Progenitor cell of endocrine pancreas (in vitro differentiated cells): ENCODE results near the gene C7orf33. TPM values are rescaled to one million over a fixed set of nuclear protein-coding genes. Genes with fewer than 3 reads are reported as not detected.
"Not testable (repeated sequence)": the region's sequence is repeated elsewhere in the genome, so short reads cannot be mapped to it uniquely, and the experiment has no call there.

ENCODE experiments used
- DNase-seq: peaks from one replicate; pipeline ENCODE4 v3.0.0; 2021; ENCODE audit warnings: low spot score; ENCODE audit not compliant: unreplicated experiment
- H3K27ac Mint-ChIP-seq: 2 replicates; pipeline ENCODE4 v1.8.0; 2021; ENCODE audit warnings: mild to moderate bottlenecking, moderate library complexity, mixed read lengths
- H3K27me3 Mint-ChIP-seq: 2 replicates; pipeline ENCODE4 v1.8.0; 2021; ENCODE audit warnings: mixed read lengths
- H3K36me3 Mint-ChIP-seq: 2 replicates; pipeline ENCODE4 v1.8.0; 2022; ENCODE audit warnings: mixed read lengths; ENCODE audit not compliant: insufficient read depth
- H3K4me1 Mint-ChIP-seq: 2 replicates; pipeline ENCODE4 v1.8.0; 2021; ENCODE audit warnings: low read depth, mixed read lengths
- H3K4me3 Mint-ChIP-seq: 2 replicates; pipeline ENCODE4 v1.8.0; 2021; ENCODE audit warnings: low read depth, mild to moderate bottlenecking, moderate library complexity, mixed read lengths
- H3K9me3 Mint-ChIP-seq: 2 replicates; pipeline ENCODE4 v1.8.0; 2021; ENCODE audit warnings: low read depth, mixed read lengths
- total RNA-seq: library from RNA; stranded (reverse); gene quantifications from 2 replicates; pipeline ENCODE4 v1.2.1, GENCODE V29; 2021
- TF ChIP-seq, protein P1 (sequence below): fragments of 200-600 bp; sonication (generic); IDR thresholded peaks from one replicate; pipeline ENCODE4 v1.5.0; 2021; ENCODE audit warnings: antibody characterized with exemption, mild to moderate bottlenecking; ENCODE audit not compliant: unreplicated experiment

The C7orf33 gene
- total RNA-seq, 1 donor from 2014 or later = not detected

DNA sequence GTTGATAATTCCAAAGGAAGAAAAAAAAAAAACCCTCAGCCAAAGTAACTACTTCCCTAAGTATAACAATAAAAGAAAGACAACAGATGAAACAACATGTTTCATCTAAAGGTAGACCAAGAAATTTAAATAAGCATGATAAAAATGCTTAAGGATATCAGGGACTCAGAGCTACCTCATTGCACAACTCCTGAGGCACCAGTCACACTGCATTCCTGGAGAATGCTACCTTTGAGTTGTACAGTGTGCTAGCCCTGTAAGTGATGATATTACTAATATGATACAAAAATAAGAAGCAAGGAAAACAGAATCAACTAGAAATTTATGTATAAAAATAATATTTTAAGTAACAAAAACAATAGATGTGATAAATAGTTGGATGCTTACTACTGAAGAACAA is 29.5 kb upstream of the C7orf33 start:
- Mint-ChIP-seq H3K36me3 (no peaks in the 10 kb centered on the region), H3K27me3 (peaks cover 19% of the 10 kb centered on the region), H3K4me3 (no peak overlapping the region), H3K4me1 (peaks cover 3% of the 10 kb centered on the region), H3K9me3 (peaks cover 2% of the 10 kb centered on the region), H3K27ac (no peak overlapping the region)
- TF ChIP-seq, protein P1, sequence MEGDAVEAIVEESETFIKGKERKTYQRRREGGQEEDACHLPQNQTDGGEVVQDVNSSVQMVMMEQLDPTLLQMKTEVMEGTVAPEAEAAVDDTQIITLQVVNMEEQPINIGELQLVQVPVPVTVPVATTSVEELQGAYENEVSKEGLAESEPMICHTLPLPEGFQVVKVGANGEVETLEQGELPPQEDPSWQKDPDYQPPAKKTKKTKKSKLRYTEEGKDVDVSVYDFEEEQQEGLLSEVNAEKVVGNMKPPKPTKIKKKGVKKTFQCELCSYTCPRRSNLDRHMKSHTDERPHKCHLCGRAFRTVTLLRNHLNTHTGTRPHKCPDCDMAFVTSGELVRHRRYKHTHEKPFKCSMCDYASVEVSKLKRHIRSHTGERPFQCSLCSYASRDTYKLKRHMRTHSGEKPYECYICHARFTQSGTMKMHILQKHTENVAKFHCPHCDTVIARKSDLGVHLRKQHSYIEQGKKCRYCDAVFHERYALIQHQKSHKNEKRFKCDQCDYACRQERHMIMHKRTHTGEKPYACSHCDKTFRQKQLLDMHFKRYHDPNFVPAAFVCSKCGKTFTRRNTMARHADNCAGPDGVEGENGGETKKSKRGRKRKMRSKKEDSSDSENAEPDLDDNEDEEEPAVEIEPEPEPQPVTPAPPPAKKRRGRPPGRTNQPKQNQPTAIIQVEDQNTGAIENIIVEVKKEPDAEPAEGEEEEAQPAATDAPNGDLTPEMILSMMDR = no peak
- no peak for DNase-seq

DNA sequence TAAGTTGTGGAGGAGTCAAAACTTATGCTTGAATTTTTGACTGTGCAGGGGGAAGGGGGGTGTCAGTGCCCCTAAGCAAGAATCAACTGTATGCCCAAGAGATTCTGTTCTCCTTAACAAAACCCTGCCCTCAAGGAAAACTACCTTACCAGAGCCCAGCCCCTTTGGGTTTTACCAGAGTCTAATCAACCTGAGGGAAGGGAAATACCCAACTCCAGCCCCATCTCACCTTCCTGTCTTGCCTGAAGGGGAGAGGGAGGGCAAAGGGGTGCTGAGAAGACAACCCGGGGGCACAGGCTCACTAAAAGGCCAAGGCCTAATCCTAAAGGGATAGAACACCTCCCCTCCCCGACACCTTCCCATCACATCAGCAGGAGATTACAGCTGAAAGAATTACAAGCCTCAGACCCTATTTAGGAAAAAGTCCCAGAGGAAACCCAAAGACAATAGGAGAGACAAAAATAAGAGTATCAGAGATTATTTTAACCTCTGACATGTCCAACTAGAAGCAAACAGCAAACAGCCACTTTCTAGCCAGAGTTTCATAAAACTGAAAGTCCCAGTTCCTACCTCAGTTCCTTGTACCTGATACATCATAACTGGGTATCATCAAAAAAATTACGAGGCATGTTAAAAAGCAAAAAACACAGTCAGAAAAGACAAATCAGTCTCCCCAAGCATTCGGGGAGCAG is 26.8 kb upstream of the C7orf33 start:
- TF ChIP-seq, protein P1 = no peak
- peaks cover 9% of the 10 kb centered on the region for H3K4me1 Mint-ChIP-seq
- H3K27me3 Mint-ChIP-seq = peaks cover 28% of the 10 kb centered on the region
- H3K27ac Mint-ChIP-seq = no peak overlapping the region
- peaks cover 4% of the 10 kb centered on the region for H3K9me3 Mint-ChIP-seq
- no peaks in the 10 kb centered on the region for H3K36me3 Mint-ChIP-seq
- H3K4me3 Mint-ChIP-seq = no peak overlapping the region
- DNase-seq = no peak

DNA sequence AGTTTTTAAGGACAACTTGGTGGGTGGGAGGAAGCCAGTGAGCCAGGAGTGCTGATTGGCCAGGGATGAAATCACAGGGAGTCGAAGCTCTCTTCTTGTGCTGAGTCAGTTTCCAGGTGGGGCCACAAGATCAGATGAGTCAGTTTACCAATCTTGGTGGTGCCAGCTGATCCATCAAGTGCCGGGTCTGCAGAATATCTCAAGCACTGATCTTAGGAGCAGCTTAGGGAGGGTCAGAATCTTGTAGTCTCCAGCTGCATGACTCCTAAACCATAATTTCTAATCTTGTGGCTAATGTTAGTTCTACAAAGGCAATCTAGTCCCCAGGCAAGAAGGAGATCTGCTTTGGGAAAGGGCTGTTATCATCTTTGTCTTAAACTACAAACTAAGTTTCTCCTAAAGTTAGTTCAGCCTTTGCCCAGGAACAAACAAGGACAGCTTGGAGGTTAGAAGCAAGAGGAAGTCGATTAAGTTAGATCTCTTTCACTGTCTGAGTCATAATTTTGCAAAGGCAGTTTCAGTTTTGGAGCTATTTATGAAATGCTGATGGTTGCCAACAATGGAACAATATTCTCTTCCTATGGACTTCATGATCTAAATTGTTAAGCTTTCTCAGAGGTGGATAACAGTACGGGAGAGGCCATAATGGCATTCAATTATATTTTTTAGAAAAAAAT is 26.2 kb upstream of the C7orf33 start:
- not testable (repeated sequence) for DNase-seq, H3K4me1 Mint-ChIP-seq, H3K27ac Mint-ChIP-seq, H3K9me3 Mint-ChIP-seq, H3K4me3 Mint-ChIP-seq, H3K36me3 Mint-ChIP-seq
- peaks cover 28% of the 10 kb centered on the region for H3K27me3 Mint-ChIP-seq

DNA sequence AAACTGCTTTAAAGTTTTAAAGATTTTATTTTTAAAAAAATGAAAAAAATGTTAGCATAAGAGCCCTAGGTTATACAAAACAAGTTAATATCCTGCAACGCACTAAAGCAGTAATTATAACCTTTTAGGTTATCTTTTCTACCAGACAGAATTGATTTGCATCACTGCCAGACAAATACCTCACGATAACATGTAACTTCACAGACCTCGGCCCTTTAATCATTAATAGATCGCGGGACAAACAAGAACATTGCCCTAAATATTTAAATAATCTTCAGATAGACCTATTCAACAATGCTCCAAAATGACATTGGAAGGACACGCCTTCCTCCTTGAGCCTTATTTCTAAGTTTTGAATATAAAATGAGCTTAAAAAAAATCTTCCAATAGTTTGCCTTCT is 23.8 kb upstream of the C7orf33 start:
- no peaks in the 10 kb centered on the region for H3K36me3 Mint-ChIP-seq
- H3K9me3 Mint-ChIP-seq = peaks cover 4% of the 10 kb centered on the region
- H3K27ac Mint-ChIP-seq = no peak overlapping the region
- H3K4me1 Mint-ChIP-seq = peaks cover 9% of the 10 kb centered on the region
- DNase-seq = no peak
- no peak overlapping the region for H3K4me3 Mint-ChIP-seq
- TF ChIP-seq, protein P1 = no peak
- peaks cover 27% of the 10 kb centered on the region for H3K27me3 Mint-ChIP-seq

DNA sequence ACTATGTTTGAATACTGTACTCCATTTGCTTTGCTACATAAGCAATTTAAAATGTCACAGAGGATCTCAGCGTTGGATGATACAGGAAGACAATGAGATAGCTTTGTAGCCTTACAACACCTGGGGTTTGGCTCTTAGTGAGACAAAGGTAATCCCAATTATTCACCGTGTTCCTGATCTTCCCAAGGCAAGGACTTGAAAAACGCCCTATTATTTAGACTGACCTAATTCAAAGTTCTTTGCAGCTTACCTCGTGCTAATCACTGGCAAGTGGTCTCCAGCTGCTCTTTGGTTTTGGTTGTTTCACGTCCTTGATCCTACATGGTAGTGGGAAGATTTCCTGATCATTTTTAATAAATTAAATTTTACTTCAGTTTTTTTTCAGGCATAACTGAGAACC is 23.0 kb upstream of the C7orf33 start:
- peaks cover 22% of the 10 kb centered on the region for H3K27me3 Mint-ChIP-seq
- H3K4me1 Mint-ChIP-seq = peaks cover 9% of the 10 kb centered on the region
- peaks cover 4% of the 10 kb centered on the region for H3K9me3 Mint-ChIP-seq
- no peak for DNase-seq
- H3K36me3 Mint-ChIP-seq = no peaks in the 10 kb centered on the region
- TF ChIP-seq, protein P1 = no peak
- H3K4me3 Mint-ChIP-seq = no peak overlapping the region
- H3K27ac Mint-ChIP-seq = no peak overlapping the region

DNA sequence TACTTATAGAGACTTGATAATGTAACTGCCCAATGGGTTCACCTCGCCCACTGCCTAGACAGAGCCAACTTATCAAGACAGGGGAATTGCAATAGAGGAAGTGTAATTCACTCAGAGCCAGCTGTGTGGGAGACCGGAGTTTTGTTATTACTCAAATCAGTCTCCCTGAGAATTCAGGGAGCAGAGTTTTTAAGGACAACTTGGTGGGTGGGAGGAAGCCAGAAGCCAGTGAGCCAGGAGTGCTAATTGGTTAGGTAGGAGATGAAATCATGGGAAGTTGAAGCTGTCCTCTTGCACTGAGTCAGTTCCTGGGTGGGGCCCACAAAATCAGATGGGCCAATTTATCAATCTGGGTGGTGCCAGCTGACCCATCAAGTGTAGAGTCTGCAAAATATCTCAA is 20.1 kb upstream of the C7orf33 start:
- DNase-seq = no peak
- Mint-ChIP-seq H3K36me3 (no peaks in the 10 kb centered on the region), H3K4me1 (peaks cover 8% of the 10 kb centered on the region), H3K27ac (no peak overlapping the region), H3K9me3 (peaks cover 4% of the 10 kb centered on the region), H3K4me3 (no peak overlapping the region), H3K27me3 (peaks cover 14% of the 10 kb centered on the region)
- TF ChIP-seq, protein P1 = no peak

DNA sequence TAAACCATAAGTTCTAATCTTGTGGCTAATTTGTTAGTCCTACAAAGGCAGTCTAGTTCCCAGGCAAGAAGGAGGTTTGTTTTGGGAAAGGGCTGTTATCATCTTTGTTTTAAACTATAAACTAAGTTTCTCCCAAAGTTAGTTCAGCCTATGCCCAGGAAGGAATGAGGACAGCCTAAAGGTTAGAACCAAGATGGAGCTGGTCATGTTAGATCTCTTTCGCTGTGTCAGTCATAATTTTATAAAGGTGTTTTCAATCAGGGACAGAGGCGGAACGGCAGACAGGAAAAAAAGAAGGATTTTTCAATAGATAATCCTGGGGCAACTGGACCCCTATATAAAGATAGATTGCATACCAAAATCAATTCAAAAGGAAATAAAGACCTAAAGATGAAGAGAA is 19.6 kb upstream of the C7orf33 start:
- DNase-seq, H3K27ac Mint-ChIP-seq, H3K4me3 Mint-ChIP-seq, H3K36me3 Mint-ChIP-seq, H3K4me1 Mint-ChIP-seq, H3K9me3 Mint-ChIP-seq: not testable (repeated sequence)
- peaks cover 14% of the 10 kb centered on the region for H3K27me3 Mint-ChIP-seq
